ENCODE data around the gene POLR3E. TPM values are rescaled to one million over a fixed set of nuclear protein-coding genes. Genes with fewer than 3 reads are reported as not detected.

The POLR3E gene
- total RNA-seq, 1 donor = 61.7 TPM

DNA sequence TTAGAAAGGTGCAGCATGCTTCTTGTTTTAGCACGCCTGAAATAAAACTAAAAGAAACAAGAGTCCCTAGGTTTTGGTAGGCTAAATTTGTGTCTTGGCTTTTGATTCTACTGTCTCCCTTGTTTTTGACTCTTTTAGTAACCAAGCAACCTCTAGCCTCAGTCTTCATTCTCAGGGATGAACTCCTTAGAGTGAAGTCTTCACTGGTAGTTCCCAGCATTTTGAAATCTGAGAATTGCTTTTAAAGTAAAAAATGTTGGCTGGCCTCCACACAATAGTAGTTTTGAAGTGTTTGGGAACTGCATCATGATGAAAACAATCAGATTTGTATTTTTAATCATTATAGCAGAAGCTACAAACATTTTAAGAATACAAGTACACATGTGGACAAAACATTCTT is 83.3 kb downstream of the POLR3E start:
- no peak for DNase-seq (ENCODE audit: low read depth in 2 of 3, low spot score in 2 of 3)

- DNase-seq (ENCODE audit: low read depth in 2 of 3, low spot score in 2 of 3) = no peak
Measured at GRCh38 chr16:22381392-22381791, 84.2 kb downstream of the POLR3E start.

DNA sequence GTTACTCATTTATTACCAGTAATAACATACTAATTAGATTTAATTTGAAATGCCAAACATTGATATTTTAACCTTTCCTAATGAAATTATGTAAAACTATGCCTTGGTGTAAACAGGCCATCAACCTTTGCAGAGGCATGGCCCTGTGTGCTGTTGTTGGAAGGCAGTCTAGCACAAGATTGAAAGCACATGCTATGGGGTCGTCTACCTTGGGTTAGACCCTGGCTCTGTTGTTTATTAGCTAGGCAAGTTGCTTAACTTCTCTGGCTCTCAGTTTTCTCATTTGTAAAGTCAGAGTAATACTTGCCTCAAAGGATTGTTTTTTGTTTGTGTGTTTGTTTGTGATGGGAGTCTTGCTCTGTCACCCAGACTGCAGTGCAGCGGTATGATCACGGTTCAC is 86.6 kb downstream of the POLR3E start:
- no peak for DNase-seq (ENCODE audit: low read depth in 2 of 3, low spot score in 2 of 3)

Other genes with a start within 250 kb of the POLR3E start
- not detected for gene VWA3A, start 204.9 kb upstream of the POLR3E start, total RNA-seq
- gene SDR42E2, start 134.9 kb upstream of the POLR3E start, total RNA-seq = 0.27 TPM
- gene EEF2K, start 91.1 kb upstream of the POLR3E start, total RNA-seq = 34.2 TPM
- gene CDR2, start 77.2 kb downstream of the POLR3E start, total RNA-seq = 10.2 TPM
- 71.1 TPM for gene NPIPB5, start 213.5 kb downstream of the POLR3E start, total RNA-seq

Data from hematopoietic multipotent progenitor cell (in vitro differentiated cells).